HCT116 (cell line): Measurements from ENCODE around the gene UBE2L5. TPM values are rescaled to one million over a fixed set of nuclear protein-coding genes. Genes with fewer than 3 reads are reported as not detected.

Experiments used
- ATAC-seq: fragments of 200-7000 bp; cut with Tn5 transposase; 2 replicates; pipeline ENCODE4 v1.9.1; 2020; ENCODE audit warnings: mild to moderate bottlenecking, moderate library complexity
- BruUV-seq: library from RNA; stranded (reverse); fragments of 400-500 nt; replicated peaks from 2 replicates; lab custom pipeline; 2021; lab: Mats Ljungman, UMichigan
- CTCF ChIA-PET: fragments of 300-600 bp; sonication (Branson Sonifier 250); formaldehyde crosslinking; loops from one replicate; lab custom pipeline; 2021; ENCODE audit warnings: antibody characterized with exemption; lab: Charles Lee
- POLR2A ChIA-PET: fragments of 300-600, 350-600 bp; sonication (Branson Sonifier 250); formaldehyde crosslinking; loops from one replicate; lab custom pipeline; 2021; ENCODE audit warnings: antibody characterized with exemption; lab: Charles Lee
- RAD21 ChIA-PET, 2 experiments: fragments of 300-600 bp; sonication (Branson Sonifier 250); formaldehyde crosslinking; loops; one replicate each; lab custom pipeline; 2023; ENCODE audit warnings: low total read pairs in 2 of 2; ENCODE audit not compliant: uncharacterized antibody in 2 of 2, unreplicated experiment in 2 of 2, low non-redundant PET in 1 of 2; lab: Charles Lee
- DNase-seq: peaks from one replicate; pipeline ENCODE4 v3.0.0-alpha.2; 2010; ENCODE audit warnings: low read depth, low spot score
- H2AFZ ChIP-seq: fragments of 200-600 bp; shearing (Covaris generic), sonication (generic); 2 replicates; pipeline ENCODE4 v1.6.1; 2017; ENCODE audit warnings: low read depth, mixed run types, mixed read lengths, antibody characterized with exemption, low read length; ENCODE audit not compliant: poor library complexity, severe bottlenecking
- H3K27ac ChIP-seq: 2 replicates; pipeline ENCODE4 v1.5.1; 2012; ENCODE audit warnings: low read depth, low read length
- H3K27me3 ChIP-seq: fragments of 200-600 bp; sonication (generic); 2 replicates; pipeline ENCODE4 v1.6.1; 2016; ENCODE audit warnings: mixed run types, low read length, mixed read lengths; ENCODE audit not compliant: insufficient read depth
- H3K36me3 ChIP-seq, 2 experiments: fragments of 200-500 bp in 1 of 2; fragments of 200-600 bp in 1 of 2; sonication (Bioruptor generic) in 1 of 2; sonication (generic) in 1 of 2; 2 replicates each; pipeline versions ENCODE4 v1.5.1 to v1.6.1; 2014 to 2016; ENCODE audit warnings: low read length in 2 of 2, inconsistent platforms in 1 of 2, mixed read lengths in 1 of 2, mixed run types in 1 of 2; ENCODE audit not compliant: insufficient read depth in 2 of 2, control insufficient read depth in 1 of 2
- H3K4me1 ChIP-seq, 2 experiments: fragments of 200-600 bp in 1 of 2; sonication (generic) in 1 of 2; 2 replicates each; pipeline versions ENCODE4 v1.5.1 to v1.6.1; 2012 to 2017; ENCODE audit warnings: low read length in 2 of 2, inconsistent platforms in 1 of 2, mild to moderate bottlenecking in 1 of 2, mixed read lengths in 1 of 2, mixed run types in 1 of 2, moderate library complexity in 1 of 2; ENCODE audit not compliant: insufficient read depth in 2 of 2, control insufficient read depth in 1 of 2
- H3K4me2 ChIP-seq: fragments of 200-600 bp; sonication (generic); 2 replicates; pipeline ENCODE4 v1.6.1; 2017; ENCODE audit warnings: mixed run types, low read length, mixed read lengths
- H3K4me3 ChIP-seq, 2 experiments: fragments of 200-600 bp in 1 of 2; sonication (generic) in 1 of 2; replicated peaks in 1 of 2; 2 replicates each; pipeline ENCODE4 v1.5.1; 2011 to 2016; ENCODE audit warnings: low read length in 2 of 2, control low read depth in 1 of 2, low read depth in 1 of 2, mild to moderate bottlenecking in 1 of 2, mixed read lengths in 1 of 2, mixed run types in 1 of 2
- H3K79me2 ChIP-seq: fragments of 200-600 bp; sonication (generic); 2 replicates; pipeline ENCODE4 v1.6.1; 2017; ENCODE audit warnings: mild to moderate bottlenecking, mixed run types, low read length, moderate library complexity, mixed read lengths; ENCODE audit not compliant: insufficient read depth
- H3K9ac ChIP-seq: fragments of 200-600 bp; sonication (generic); 2 replicates; pipeline ENCODE4 v1.6.1; 2016; ENCODE audit warnings: low read length, mixed read lengths
- H3K9me2 ChIP-seq: fragments of 200-600 bp; sonication (generic), shearing (Covaris generic); 2 replicates; pipeline ENCODE4 v1.6.1; 2017; ENCODE audit warnings: mixed run types, mild to moderate bottlenecking, moderate library complexity; ENCODE audit not compliant: insufficient read depth
- H3K9me3 ChIP-seq, 2 experiments: fragments of 200-500 bp in 1 of 2; fragments of 200-600 bp in 1 of 2; sonication (Bioruptor generic) in 1 of 2; sonication (generic) in 1 of 2; 2 replicates each; pipeline ENCODE4 v1.6.1; 2014 to 2017; ENCODE audit warnings: low read length in 2 of 2, mixed read lengths in 2 of 2, inconsistent platforms in 1 of 2, low read depth in 1 of 2, mild to moderate bottlenecking in 1 of 2, mixed run types in 1 of 2, moderate library complexity in 1 of 2; ENCODE audit not compliant: control insufficient read depth in 1 of 2, insufficient read depth in 1 of 2
- H4K20me1 ChIP-seq: fragments of 200-600 bp; sonication (generic), shearing (Covaris generic); 2 replicates; pipeline ENCODE4 v1.6.1; 2017; ENCODE audit warnings: mixed run types, mild to moderate bottlenecking, moderate library complexity; ENCODE audit not compliant: insufficient read depth
- ELF1 ChIP-seq: IDR thresholded peaks from 2 replicates; pipeline ENCODE4 v1.6.1; 2012; ENCODE audit warnings: low read depth, borderline replicate concordance
- EZH2phosphoT487 ChIP-seq: fragments of 200-600 bp; IDR thresholded peaks from 2 replicates; pipeline ENCODE4 v1.6.1; 2018; ENCODE audit warnings: antibody characterized with exemption, borderline replicate concordance
- POLR2A ChIP-seq: IDR thresholded peaks from 2 replicates; pipeline ENCODE4 v1.7.0; 2011; ENCODE audit warnings: borderline replicate concordance; ENCODE audit not compliant: insufficient read depth, insufficient read length; ENCODE audit errors: extremely low read depth
- RAD21 ChIP-seq: IDR thresholded peaks from 2 replicates; pipeline ENCODE4 v1.6.1; 2012; ENCODE audit warnings: low read depth, mild to moderate bottlenecking
- REST ChIP-seq: IDR thresholded peaks from 2 replicates; pipeline ENCODE4 v1.6.1; 2012; ENCODE audit warnings: low read depth
- SIN3A ChIP-seq: IDR thresholded peaks from 2 replicates; pipeline ENCODE4 v1.6.1; 2012; ENCODE audit warnings: low read depth
- SP1 ChIP-seq: IDR thresholded peaks from 2 replicates; pipeline ENCODE4 v1.6.1; 2012; ENCODE audit warnings: low read depth
- SRF ChIP-seq: IDR thresholded peaks from 2 replicates; pipeline ENCODE4 v1.6.1; 2012; ENCODE audit warnings: low read depth
- TCF7L2 ChIP-seq: IDR thresholded peaks from 2 replicates; pipeline ENCODE4 v1.7.0; 2011; ENCODE audit warnings: borderline replicate concordance, inconsistent platforms; ENCODE audit not compliant: insufficient read depth, insufficient read length; ENCODE audit errors: extremely low read depth
- YY1 ChIP-seq: IDR thresholded peaks from 2 replicates; pipeline ENCODE4 v1.6.1; 2011; ENCODE audit warnings: low read length, low read depth, moderate library complexity, mild to moderate bottlenecking; ENCODE audit not compliant: insufficient replicate concordance; ENCODE audit errors: extremely low read depth
- ZFX ChIP-seq: fragments of 450-650 bp; IDR thresholded peaks from 2 replicates; pipeline ENCODE4 v1.6.1; 2017
- ZNF274 ChIP-seq: fragments of 200-500 bp; sonication (Bioruptor generic); IDR thresholded peaks from 2 replicates; pipeline ENCODE4 v1.6.1; 2014; ENCODE audit warnings: mild to moderate bottlenecking, low read depth, low read length, inconsistent platforms
- intact Hi-C: fragments of 100-400 bp; cut with micrococcal nuclease; formaldehyde crosslinking; loops from 2 replicates; pipeline ENCODE4 v1.10.0; 2022
- total RNA-seq: library from RNA; stranded (reverse); gene quantifications from one replicate; pipeline ENCODE4 v1.2.1, GENCODE V29; 2021; ENCODE audit not compliant: unreplicated experiment
- TF ChIP-seq, protein P1 (sequence below): IDR thresholded peaks from 2 replicates; pipeline ENCODE4 v1.6.1; 2012
- TF ChIP-seq, protein P2 (sequence below), 3 experiments: fragments of 200-600 bp in 1 of 3; sonication (generic) in 1 of 3; IDR thresholded peaks in 2 of 3; conservative IDR thresholded peaks in 1 of 3; 2 replicates each; pipeline ENCODE4 v1.5.1; 2012 to 2017; ENCODE audit warnings: low read depth in 2 of 3, low read length in 2 of 3, antibody characterized with exemption in 1 of 3, borderline replicate concordance in 1 of 3, control low read depth in 1 of 3, mild to moderate bottlenecking in 1 of 3, mixed read lengths in 1 of 3, mixed run types in 1 of 3, moderate library complexity in 1 of 3; ENCODE audit not compliant: insufficient read depth in 1 of 3
- TF ChIP-seq, protein P3 (sequence below): IDR thresholded peaks from 2 replicates; pipeline ENCODE4 v1.6.1; 2011; ENCODE audit warnings: mild to moderate bottlenecking, low read length, moderate library complexity; ENCODE audit not compliant: insufficient replicate concordance; ENCODE audit errors: extremely low read depth

UBE2L5 gene
- total RNA-seq, 1 experiment from 2014 or later: 0.15 TPM

GRCh38 chr13:30415430-30416030, 6.8 kb upstream of the UBE2L5 start:
- CTCF ChIA-PET: no interaction called here
- Histone ChIP-seq H3K4me1 (peaks cover 5 to 12% of the 10 kb centered on the region in 2 experiments; a peak in 3 of 4 replicates), H3K27me3 (no peaks in the 10 kb centered on the region), H3K36me3 (no peaks in the 10 kb centered on the region)
- RAD21 ChIA-PET: no interaction called here
- ATAC-seq: no peak
- TF ChIP-seq, protein P1, sequence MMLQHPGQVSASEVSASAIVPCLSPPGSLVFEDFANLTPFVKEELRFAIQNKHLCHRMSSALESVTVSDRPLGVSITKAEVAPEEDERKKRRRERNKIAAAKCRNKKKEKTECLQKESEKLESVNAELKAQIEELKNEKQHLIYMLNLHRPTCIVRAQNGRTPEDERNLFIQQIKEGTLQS: no peak
- TF ChIP-seq SRF: no peak
- no peak for TF ChIP-seq SIN3A
- TF ChIP-seq, protein P2, sequence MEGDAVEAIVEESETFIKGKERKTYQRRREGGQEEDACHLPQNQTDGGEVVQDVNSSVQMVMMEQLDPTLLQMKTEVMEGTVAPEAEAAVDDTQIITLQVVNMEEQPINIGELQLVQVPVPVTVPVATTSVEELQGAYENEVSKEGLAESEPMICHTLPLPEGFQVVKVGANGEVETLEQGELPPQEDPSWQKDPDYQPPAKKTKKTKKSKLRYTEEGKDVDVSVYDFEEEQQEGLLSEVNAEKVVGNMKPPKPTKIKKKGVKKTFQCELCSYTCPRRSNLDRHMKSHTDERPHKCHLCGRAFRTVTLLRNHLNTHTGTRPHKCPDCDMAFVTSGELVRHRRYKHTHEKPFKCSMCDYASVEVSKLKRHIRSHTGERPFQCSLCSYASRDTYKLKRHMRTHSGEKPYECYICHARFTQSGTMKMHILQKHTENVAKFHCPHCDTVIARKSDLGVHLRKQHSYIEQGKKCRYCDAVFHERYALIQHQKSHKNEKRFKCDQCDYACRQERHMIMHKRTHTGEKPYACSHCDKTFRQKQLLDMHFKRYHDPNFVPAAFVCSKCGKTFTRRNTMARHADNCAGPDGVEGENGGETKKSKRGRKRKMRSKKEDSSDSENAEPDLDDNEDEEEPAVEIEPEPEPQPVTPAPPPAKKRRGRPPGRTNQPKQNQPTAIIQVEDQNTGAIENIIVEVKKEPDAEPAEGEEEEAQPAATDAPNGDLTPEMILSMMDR (IDR thresholded peaks at IDR 0.05 in 2 of 3, conservative IDR thresholded peaks at IDR 0.05 in 1 of 3; ENCODE audit: borderline replicate concordance in 1 of 3, insufficient read depth in 1 of 3, low read depth in 2 of 3, low read length in 2 of 3): no peak
- no peak for TF ChIP-seq ZNF274
- no peak for TF ChIP-seq TCF7L2
- TF ChIP-seq ELF1: no peak
- no peak for TF ChIP-seq ZFX
- TF ChIP-seq, protein P3, sequence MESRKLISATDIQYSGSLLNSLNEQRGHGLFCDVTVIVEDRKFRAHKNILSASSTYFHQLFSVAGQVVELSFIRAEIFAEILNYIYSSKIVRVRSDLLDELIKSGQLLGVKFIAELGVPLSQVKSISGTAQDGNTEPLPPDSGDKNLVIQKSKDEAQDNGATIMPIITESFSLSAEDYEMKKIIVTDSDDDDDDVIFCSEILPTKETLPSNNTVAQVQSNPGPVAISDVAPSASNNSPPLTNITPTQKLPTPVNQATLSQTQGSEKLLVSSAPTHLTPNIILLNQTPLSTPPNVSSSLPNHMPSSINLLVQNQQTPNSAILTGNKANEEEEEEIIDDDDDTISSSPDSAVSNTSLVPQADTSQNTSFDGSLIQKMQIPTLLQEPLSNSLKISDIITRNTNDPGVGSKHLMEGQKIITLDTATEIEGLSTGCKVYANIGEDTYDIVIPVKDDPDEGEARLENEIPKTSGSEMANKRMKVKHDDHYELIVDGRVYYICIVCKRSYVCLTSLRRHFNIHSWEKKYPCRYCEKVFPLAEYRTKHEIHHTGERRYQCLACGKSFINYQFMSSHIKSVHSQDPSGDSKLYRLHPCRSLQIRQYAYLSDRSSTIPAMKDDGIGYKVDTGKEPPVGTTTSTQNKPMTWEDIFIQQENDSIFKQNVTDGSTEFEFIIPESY: no peak
- no peak for TF ChIP-seq RAD21
- no peak for TF ChIP-seq EZH2phosphoT487
- no peak for TF ChIP-seq POLR2A
- TF ChIP-seq SP1: no peak
- no peak for TF ChIP-seq REST
- TF ChIP-seq YY1: no peak
- TF ChIP-seq, all 23 proteins: peak for 0
- H4K20me1 ChIP-seq: no peaks in the 10 kb centered on the region
- no peak overlapping the region for H3K9ac ChIP-seq
- H3K27ac ChIP-seq: no peak overlapping the region
- intact Hi-C loops: no loop called here
- DNase-seq: no peak
- no peaks in the 10 kb centered on the region for H3K79me2 ChIP-seq
- H3K4me2 ChIP-seq: no peak overlapping the region
- H3K9me2 ChIP-seq: no peaks in the 10 kb centered on the region
- H3K4me3 ChIP-seq: no peak overlapping the region
- no peak overlapping the region for H2AFZ ChIP-seq
- BruUV-seq: no TSS peak
- POLR2A ChIA-PET: no interaction called here
- no peaks in the 10 kb centered on the region for H3K9me3 ChIP-seq
